Measurements from ENCODE around the gene BMP8B. TPM values are rescaled to one million over a fixed set of nuclear protein-coding genes. Genes with fewer than 3 reads are reported as not detected.

BMP8B gene
- total and polyA plus RNA-seq, 2 donors (not counting 1 experiment from before 2014, with no cell fraction given): 1.5 to 2.3 TPM

DNA sequence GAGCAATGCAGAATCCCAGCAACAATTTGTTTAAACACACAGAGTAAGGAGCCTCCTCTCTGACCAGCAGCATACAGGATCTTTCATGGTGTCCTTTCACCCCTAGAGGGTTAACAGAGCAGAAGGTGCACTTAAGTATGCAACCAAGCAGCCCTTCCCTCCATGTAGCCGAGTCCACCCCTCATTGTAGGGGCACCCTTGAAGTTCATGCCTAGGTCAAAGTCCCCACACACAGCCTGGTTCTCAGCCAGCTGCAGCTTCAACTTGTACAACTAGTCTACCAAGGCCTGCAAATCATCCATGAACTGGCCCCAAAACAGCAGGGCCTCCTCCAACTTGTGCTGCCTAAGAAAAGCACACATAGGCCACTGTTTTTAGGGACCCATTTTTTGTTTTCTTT, 7.0 kb upstream of the BMP8B start:
- Mint-ChIP-seq H3K27ac (no peak overlapping the region), H3K4me1 (peaks cover 21% of the 10 kb centered on the region), H3K4me3 (no peak overlapping the region), H3K27me3 (peaks cover 4% of the 10 kb centered on the region), H3K9me3 (ENCODE audit: insufficient read depth) (no peaks in the 10 kb centered on the region)
- DNase-seq: no peak
- Histone ChIP-seq H2AFZ (ENCODE audit: insufficient read depth, low read depth, low read length, poor library complexity, severe bottlenecking) (no peak overlapping the region), H3K27ac (ENCODE audit: low read length in 2 of 2) (no peak overlapping the region), H3K4me2 (replicated peaks; ENCODE audit: low read depth, low read length, poor library complexity, severe bottlenecking) (no peak overlapping the region), H4K20me1 (ENCODE audit: control insufficient read depth, insufficient read depth, low read length, poor library complexity, severe bottlenecking) (no peaks in the 10 kb centered on the region), H3K36me3 (replicated peaks in 1 of 2; ENCODE audit: control extremely low read depth in 1 of 2, control insufficient read depth in 1 of 2, extremely low read depth in 1 of 2, insufficient read depth in 2 of 2, low read length in 1 of 2) (no peaks in the 10 kb centered on the region), H3K4me1 (ENCODE audit: control insufficient read depth in 2 of 2, insufficient read depth in 2 of 2, low read length in 2 of 2) (peaks cover 6 to 14% of the 10 kb centered on the region in 2 donors), H3K4me3 (ENCODE audit: control extremely low read depth in 1 of 5, extremely low read depth in 1 of 5, insufficient read depth in 1 of 5, low read depth in 2 of 5, low read length in 4 of 5) (no peak overlapping the region), H3K9me3 (ENCODE audit: control extremely low read depth in 1 of 3, control insufficient read depth in 2 of 3, insufficient read depth in 1 of 3, low read length in 2 of 3) (peaks cover 0 to 4% (median 0%) of the 10 kb centered on the region in 3 donors), H3K79me2 (ENCODE audit: control insufficient read depth, insufficient read depth, low read length) (no peaks in the 10 kb centered on the region), H3K9ac (ENCODE audit: low read length) (no peak overlapping the region), H3K27me3 (replicated peaks in 1 of 4; ENCODE audit: control extremely low read depth in 1 of 4, control insufficient read depth in 3 of 4, insufficient read depth in 4 of 4, low read length in 3 of 4) (no peaks in the 10 kb centered on the region)
- POLR2A ChIA-PET: no interaction called here
- CTCF ChIA-PET: no interaction called here
- intact Hi-C loops (cut with micrococcal nuclease): loop anchor here (10.0 kb wide), 1 partner anchor 71 kb away; no protein-coding TSS in a partner anchor
- TF ChIP-seq EZH2 (IDR thresholded peaks at IDR 0.05; ENCODE audit: borderline replicate concordance, insufficient read depth, low read depth, low read length, poor library complexity, severe bottlenecking): no peak
- TF ChIP-seq, protein P1, sequence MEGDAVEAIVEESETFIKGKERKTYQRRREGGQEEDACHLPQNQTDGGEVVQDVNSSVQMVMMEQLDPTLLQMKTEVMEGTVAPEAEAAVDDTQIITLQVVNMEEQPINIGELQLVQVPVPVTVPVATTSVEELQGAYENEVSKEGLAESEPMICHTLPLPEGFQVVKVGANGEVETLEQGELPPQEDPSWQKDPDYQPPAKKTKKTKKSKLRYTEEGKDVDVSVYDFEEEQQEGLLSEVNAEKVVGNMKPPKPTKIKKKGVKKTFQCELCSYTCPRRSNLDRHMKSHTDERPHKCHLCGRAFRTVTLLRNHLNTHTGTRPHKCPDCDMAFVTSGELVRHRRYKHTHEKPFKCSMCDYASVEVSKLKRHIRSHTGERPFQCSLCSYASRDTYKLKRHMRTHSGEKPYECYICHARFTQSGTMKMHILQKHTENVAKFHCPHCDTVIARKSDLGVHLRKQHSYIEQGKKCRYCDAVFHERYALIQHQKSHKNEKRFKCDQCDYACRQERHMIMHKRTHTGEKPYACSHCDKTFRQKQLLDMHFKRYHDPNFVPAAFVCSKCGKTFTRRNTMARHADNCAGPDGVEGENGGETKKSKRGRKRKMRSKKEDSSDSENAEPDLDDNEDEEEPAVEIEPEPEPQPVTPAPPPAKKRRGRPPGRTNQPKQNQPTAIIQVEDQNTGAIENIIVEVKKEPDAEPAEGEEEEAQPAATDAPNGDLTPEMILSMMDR (IDR thresholded peaks at IDR 0.05): no peak
- ATAC-seq (ENCODE audit: low read depth): no peak
- 84% methylated on average over 1 of the region's 1 CpG for WGBS (ENCODE audit: insufficient coverage)

DNA sequence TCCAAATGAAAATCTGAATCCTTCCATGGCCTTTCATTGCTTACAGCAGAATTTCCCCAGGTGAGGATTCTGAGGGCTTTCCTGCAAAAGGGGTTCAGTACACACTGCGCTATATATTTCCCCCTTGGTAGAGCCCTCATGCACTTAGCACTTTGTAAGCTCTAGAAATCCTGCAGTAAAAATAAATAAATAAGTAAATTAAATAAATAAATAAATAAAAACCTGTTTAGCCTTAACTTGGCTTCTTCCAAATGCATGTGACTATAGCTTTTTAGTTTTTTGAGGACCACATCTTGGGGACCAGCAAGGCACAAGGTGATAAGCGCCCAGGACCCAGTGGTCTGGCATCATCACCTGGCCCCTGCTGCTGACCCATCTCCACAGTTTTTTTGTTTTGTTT, 3.2 kb upstream of the BMP8B start:
- no peak overlapping the region for H3K4me3 ChIP-seq (ENCODE audit: control extremely low read depth in 1 of 5, extremely low read depth in 1 of 5, insufficient read depth in 1 of 5, low read depth in 2 of 5, low read length in 4 of 5)
- Mint-ChIP-seq H3K4me1 (peaks cover 24% of the 10 kb centered on the region), H3K27me3 (peaks cover 12% of the 10 kb centered on the region), H3K4me3 (no peak overlapping the region), H3K27ac (no peak overlapping the region), H3K9me3 (ENCODE audit: insufficient read depth) (no peaks in the 10 kb centered on the region)
- H3K9me3 ChIP-seq (ENCODE audit: control extremely low read depth in 1 of 3, control insufficient read depth in 2 of 3, insufficient read depth in 1 of 3, low read length in 2 of 3): no peaks in the 10 kb centered on the region
- DNase-seq: no peak
- CTCF ChIA-PET: no interaction called here
- ATAC-seq (ENCODE audit: low read depth): no peak
- no peak overlapping the region for H3K9ac ChIP-seq (ENCODE audit: low read length)
- H3K27me3 ChIP-seq (replicated peaks in 1 of 4; ENCODE audit: control extremely low read depth in 1 of 4, control insufficient read depth in 3 of 4, insufficient read depth in 4 of 4, low read length in 3 of 4): peaks cover 0 to 14% (median 0%) of the 10 kb centered on the region in 4 experiments
- H3K4me1 ChIP-seq (ENCODE audit: control insufficient read depth in 2 of 2, insufficient read depth in 2 of 2, low read length in 2 of 2): peaks cover 5 to 7% of the 10 kb centered on the region in 2 donors
- POLR2A ChIA-PET: no interaction called here
- TF ChIP-seq EZH2 (IDR thresholded peaks at IDR 0.05; ENCODE audit: borderline replicate concordance, insufficient read depth, low read depth, low read length, poor library complexity, severe bottlenecking): no peak
- intact Hi-C loops (cut with micrococcal nuclease): loop anchor here (10.0 kb wide), 1 partner anchor 67 kb away; no protein-coding TSS in a partner anchor
- 100% methylated on average over 1 of the region's 2 CpGs for WGBS (ENCODE audit: insufficient coverage)
- H3K27ac ChIP-seq (ENCODE audit: low read length in 2 of 2): no peak overlapping the region
- no peaks in the 10 kb centered on the region for H3K36me3 ChIP-seq (replicated peaks in 1 of 2; ENCODE audit: control extremely low read depth in 1 of 2, control insufficient read depth in 1 of 2, extremely low read depth in 1 of 2, insufficient read depth in 2 of 2, low read length in 1 of 2)
- no peak overlapping the region for H2AFZ ChIP-seq (ENCODE audit: insufficient read depth, low read depth, low read length, poor library complexity, severe bottlenecking)
- no peak overlapping the region for H3K4me2 ChIP-seq (replicated peaks; ENCODE audit: low read depth, low read length, poor library complexity, severe bottlenecking)
- H4K20me1 ChIP-seq (ENCODE audit: control insufficient read depth, insufficient read depth, low read length, poor library complexity, severe bottlenecking): no peaks in the 10 kb centered on the region
- H3K79me2 ChIP-seq (ENCODE audit: control insufficient read depth, insufficient read depth, low read length): no peaks in the 10 kb centered on the region

All from B cell (primary cell).